ENCODE results near the gene RNF31.

GRCh38 chr14:24183014-24183481 lies 35.8 kb downstream of the RNF31 start:
- TF ChIP-seq POLR2A (IDR thresholded peaks at IDR 0.05; ENCODE audit: insufficient read depth in 1 of 2, low read depth in 2 of 2, low read length in 2 of 2) (no peak), ZKSCAN1 (IDR thresholded peaks at IDR 0.05; ENCODE audit: low read length) (no peak), CHCHD3 (CRISPR knock-in tag; IDR thresholded peaks at IDR 0.05) (no peak), TAF1 (CRISPR knock-in tag; IDR thresholded peaks at IDR 0.05) (no peak), CTCF (CRISPR knock-in tag; IDR thresholded peaks at IDR 0.05) (no peak), MYNN (CRISPR knock-in tag; IDR thresholded peaks at IDR 0.05; ENCODE audit: low read depth) (no peak), PATZ1 (CRISPR knock-in tag; IDR thresholded peaks at IDR 0.05) (no peak)

Measured in HepG2 (cell line).